Nephron (organoid): Measurements from ENCODE around the gene ROBO2.

Experiments
- H3K27ac Mint-ChIP-seq, 3 experiments: 2 replicates each; pipeline ENCODE4 v1.8.0; 2020; ENCODE audit warnings: mixed read lengths in 3 of 3, mild to moderate bottlenecking in 2 of 3, moderate library complexity in 1 of 3
- H3K27me3 Mint-ChIP-seq: 2 replicates; pipeline ENCODE4 v1.8.0; 2021; ENCODE audit warnings: low read depth, mild to moderate bottlenecking, moderate library complexity, mixed read lengths
- H3K36me3 Mint-ChIP-seq: 2 replicates; pipeline ENCODE4 v1.8.0; 2020; ENCODE audit warnings: low read depth, mixed read lengths
- H3K4me1 Mint-ChIP-seq: 2 replicates; pipeline ENCODE4 v1.8.0; 2020; ENCODE audit warnings: mixed read lengths
- H3K4me3 Mint-ChIP-seq, 3 experiments: 2 replicates each; pipeline ENCODE4 v1.8.0; 2020; ENCODE audit warnings: mild to moderate bottlenecking in 3 of 3, mixed read lengths in 3 of 3, moderate library complexity in 2 of 3
- H3K9me3 Mint-ChIP-seq: 2 replicates; pipeline ENCODE4 v1.8.0; 2020; ENCODE audit warnings: mixed read lengths
- CTCF ChIP-seq, 3 experiments: fragments of 200-600 bp; sonication (generic); IDR thresholded peaks; one replicate each; pipeline ENCODE4 v1.5.0; 2021; ENCODE audit warnings: antibody characterized with exemption in 3 of 3; ENCODE audit not compliant: unreplicated experiment in 3 of 3

ROBO2 gene

GRCh38 chr3:77191014-77191413 is 151.1 kb downstream of the ROBO2 start:
- peaks cover 29% of the 10 kb centered on the region for H3K4me1 Mint-ChIP-seq
- H3K27me3 Mint-ChIP-seq: no peaks in the 10 kb centered on the region
- H3K4me3 Mint-ChIP-seq: no peak overlapping the region
- peak overlapping the region; percentile 71 to 90 (median 75) for H3K27ac Mint-ChIP-seq
- no peak for TF ChIP-seq CTCF (IDR thresholded peaks at IDR 0.05; ENCODE audit: unreplicated experiment in 3 of 3)
- H3K36me3 Mint-ChIP-seq: no peaks in the 10 kb centered on the region
- H3K9me3 Mint-ChIP-seq: no peaks in the 10 kb centered on the region

- Mint-ChIP-seq H3K4me1 (peaks cover 24% of the 10 kb centered on the region), H3K9me3 (no peaks in the 10 kb centered on the region), H3K27me3 (no peaks in the 10 kb centered on the region), H3K4me3 (no peak overlapping the region), H3K36me3 (no peaks in the 10 kb centered on the region), H3K27ac (peak overlapping the region; percentile 9 to 90 (median 75))
- no peak for TF ChIP-seq CTCF (IDR thresholded peaks at IDR 0.05; ENCODE audit: unreplicated experiment in 3 of 3)
These were observed 151.7 kb downstream of the ROBO2 start for GRCh38 chr3:77191640-77192039.

- no peak for TF ChIP-seq CTCF (IDR thresholded peaks at IDR 0.05; ENCODE audit: unreplicated experiment in 3 of 3)
- no peak overlapping the region for H3K4me3 Mint-ChIP-seq
- no peak overlapping the region for H3K27ac Mint-ChIP-seq
- no peaks in the 10 kb centered on the region for H3K9me3 Mint-ChIP-seq
- H3K36me3 Mint-ChIP-seq: no peaks in the 10 kb centered on the region
- peaks cover 2% of the 10 kb centered on the region for H3K4me1 Mint-ChIP-seq
- no peaks in the 10 kb centered on the region for H3K27me3 Mint-ChIP-seq
These were observed 156.1 kb downstream of the ROBO2 start for GRCh38 chr3:77195766-77196545.

GRCh38 chr3:77197408-77197807 is 157.5 kb downstream of the ROBO2 start:
- Mint-ChIP-seq H3K36me3 (no peaks in the 10 kb centered on the region), H3K4me3 (no peak overlapping the region), H3K9me3 (no peaks in the 10 kb centered on the region), H3K4me1 (no peaks in the 10 kb centered on the region), H3K27ac (no peak overlapping the region), H3K27me3 (no peaks in the 10 kb centered on the region)
- TF ChIP-seq CTCF (IDR thresholded peaks at IDR 0.05; ENCODE audit: unreplicated experiment in 3 of 3): no peak

- Mint-ChIP-seq H3K36me3 (no peaks in the 10 kb centered on the region), H3K27ac (peak overlapping the region in 2 of 3 experiments; percentile 25 to 55), H3K4me1 (peaks cover 5% of the 10 kb centered on the region), H3K9me3 (no peaks in the 10 kb centered on the region), H3K27me3 (no peaks in the 10 kb centered on the region), H3K4me3 (no peak overlapping the region)
- no peak for TF ChIP-seq CTCF (IDR thresholded peaks at IDR 0.05; ENCODE audit: unreplicated experiment in 3 of 3)
These were observed 164.0 kb downstream of the ROBO2 start for GRCh38 chr3:77203851-77204250.

GRCh38 chr3:77204788-77205187 is 164.9 kb downstream of the ROBO2 start:
- H3K4me3 Mint-ChIP-seq: no peak overlapping the region
- H3K27me3 Mint-ChIP-seq: no peaks in the 10 kb centered on the region
- TF ChIP-seq CTCF (IDR thresholded peaks at IDR 0.05; ENCODE audit: unreplicated experiment in 3 of 3): no peak
- no peaks in the 10 kb centered on the region for H3K9me3 Mint-ChIP-seq
- H3K36me3 Mint-ChIP-seq: no peaks in the 10 kb centered on the region
- H3K27ac Mint-ChIP-seq: no peak overlapping the region
- peaks cover 5% of the 10 kb centered on the region for H3K4me1 Mint-ChIP-seq
